Osteocyte (in vitro differentiated cells): ENCODE measurements around the gene LRIT2. TPM values are rescaled to one million over a fixed set of nuclear protein-coding genes. Genes with fewer than 3 reads are reported as not detected.

Experiments
- DNase-seq: peaks from one replicate; pipeline ENCODE4 v3.0.0; 2021; ENCODE audit warnings: mixed read lengths; ENCODE audit not compliant: unreplicated experiment; ENCODE audit errors: extremely low spot score
- H3K27ac Mint-ChIP-seq: one replicate; pipeline ENCODE4 v1.8.0; 2021; ENCODE audit warnings: mild to moderate bottlenecking, mixed read lengths; ENCODE audit not compliant: unreplicated experiment
- H3K27me3 Mint-ChIP-seq: one replicate; pipeline ENCODE4 v1.8.0; 2021; ENCODE audit warnings: mixed read lengths; ENCODE audit not compliant: unreplicated experiment
- H3K36me3 Mint-ChIP-seq: one replicate; pipeline ENCODE4 v1.8.0; 2021; ENCODE audit warnings: mixed read lengths; ENCODE audit not compliant: unreplicated experiment
- H3K4me1 Mint-ChIP-seq: one replicate; pipeline ENCODE4 v1.8.0; 2021; ENCODE audit warnings: mixed read lengths; ENCODE audit not compliant: unreplicated experiment
- H3K4me3 Mint-ChIP-seq: one replicate; pipeline ENCODE4 v1.8.0; 2021; ENCODE audit warnings: mild to moderate bottlenecking, moderate library complexity, mixed read lengths; ENCODE audit not compliant: unreplicated experiment
- H3K9me3 Mint-ChIP-seq: one replicate; pipeline ENCODE4 v1.8.0; 2021; ENCODE audit warnings: mixed read lengths; ENCODE audit not compliant: unreplicated experiment
- CTCF ChIP-seq: fragments of 200-600 bp; sonication (generic); IDR thresholded peaks from 2 replicates; pipeline ENCODE4 v1.5.0; 2021; ENCODE audit warnings: antibody characterized with exemption, mild to moderate bottlenecking, moderate library complexity
- total RNA-seq: library from RNA; stranded (reverse); gene quantifications from 2 replicates; pipeline ENCODE4 v1.2.1, GENCODE V29; 2021

The LRIT2 gene
- total RNA-seq, 1 donor from 2014 or later, result not detected

DNA sequence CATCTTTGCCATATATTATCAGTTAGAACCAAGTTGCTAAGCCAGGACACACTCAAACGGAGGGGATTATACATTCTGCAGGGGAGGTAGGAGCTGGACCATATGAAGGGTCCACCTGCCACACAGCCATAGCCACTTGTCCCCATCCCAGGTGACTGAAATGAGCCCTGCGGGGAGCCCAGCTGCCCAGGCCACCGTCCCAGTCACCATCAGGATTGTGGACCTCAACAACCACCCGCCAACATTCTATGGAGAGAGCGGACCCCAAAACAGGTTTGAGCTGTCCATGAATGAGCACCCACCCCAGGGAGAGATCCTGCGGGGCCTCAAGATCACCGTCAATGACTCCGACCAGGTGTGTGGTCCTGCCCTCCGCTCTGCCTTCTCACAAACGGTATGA, 17.3 kb downstream of the LRIT2 start:
- Mint-ChIP-seq H3K4me1 (no peaks in the 10 kb centered on the region), H3K36me3 (no peaks in the 10 kb centered on the region), H3K4me3 (no peak overlapping the region), H3K9me3 (no peaks in the 10 kb centered on the region), H3K27ac (no peak overlapping the region), H3K27me3 (peaks cover 12% of the 10 kb centered on the region)
- no peak for DNase-seq
- TF ChIP-seq CTCF, result no peak

DNA sequence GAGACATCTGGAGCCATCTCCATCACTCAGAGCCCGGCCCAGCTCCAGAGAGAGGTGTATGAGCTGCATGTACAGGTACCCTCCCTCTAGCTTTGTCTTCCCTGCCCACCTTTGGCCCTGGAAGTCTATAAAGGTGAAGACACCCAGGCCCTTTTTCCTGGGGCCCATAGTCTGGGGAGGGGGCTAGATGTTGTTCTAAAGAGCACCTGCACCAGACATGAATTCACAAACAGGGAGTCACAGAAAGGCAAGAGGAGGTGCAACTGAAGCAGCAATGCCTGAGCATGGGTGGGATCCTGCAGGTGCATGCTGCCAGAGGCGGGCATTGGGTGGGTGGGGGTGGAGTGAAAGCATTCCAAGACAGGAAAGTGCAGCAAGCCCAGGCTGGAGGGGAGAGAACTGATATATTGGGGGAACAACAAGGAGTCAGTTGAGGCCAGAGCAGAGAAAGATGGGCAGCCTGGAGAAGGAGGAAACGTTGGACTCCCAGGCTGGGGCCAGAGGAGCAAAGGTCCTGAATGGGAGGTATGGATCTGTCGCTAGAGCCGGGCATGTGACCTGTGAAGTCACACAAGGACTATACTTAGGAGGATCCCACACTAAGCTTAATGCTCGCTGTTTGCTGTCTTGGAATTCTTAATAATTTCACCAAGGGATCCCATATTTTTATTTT, 19.4 kb downstream of the LRIT2 start:
- no peak for DNase-seq
- no peak overlapping the region for H3K4me3 Mint-ChIP-seq
- H3K4me1 Mint-ChIP-seq, result no peaks in the 10 kb centered on the region
- no peaks in the 10 kb centered on the region for H3K36me3 Mint-ChIP-seq
- H3K27ac Mint-ChIP-seq, result no peak overlapping the region
- TF ChIP-seq CTCF, result no peak
- no peaks in the 10 kb centered on the region for H3K9me3 Mint-ChIP-seq
- peaks cover 12% of the 10 kb centered on the region for H3K27me3 Mint-ChIP-seq

DNA sequence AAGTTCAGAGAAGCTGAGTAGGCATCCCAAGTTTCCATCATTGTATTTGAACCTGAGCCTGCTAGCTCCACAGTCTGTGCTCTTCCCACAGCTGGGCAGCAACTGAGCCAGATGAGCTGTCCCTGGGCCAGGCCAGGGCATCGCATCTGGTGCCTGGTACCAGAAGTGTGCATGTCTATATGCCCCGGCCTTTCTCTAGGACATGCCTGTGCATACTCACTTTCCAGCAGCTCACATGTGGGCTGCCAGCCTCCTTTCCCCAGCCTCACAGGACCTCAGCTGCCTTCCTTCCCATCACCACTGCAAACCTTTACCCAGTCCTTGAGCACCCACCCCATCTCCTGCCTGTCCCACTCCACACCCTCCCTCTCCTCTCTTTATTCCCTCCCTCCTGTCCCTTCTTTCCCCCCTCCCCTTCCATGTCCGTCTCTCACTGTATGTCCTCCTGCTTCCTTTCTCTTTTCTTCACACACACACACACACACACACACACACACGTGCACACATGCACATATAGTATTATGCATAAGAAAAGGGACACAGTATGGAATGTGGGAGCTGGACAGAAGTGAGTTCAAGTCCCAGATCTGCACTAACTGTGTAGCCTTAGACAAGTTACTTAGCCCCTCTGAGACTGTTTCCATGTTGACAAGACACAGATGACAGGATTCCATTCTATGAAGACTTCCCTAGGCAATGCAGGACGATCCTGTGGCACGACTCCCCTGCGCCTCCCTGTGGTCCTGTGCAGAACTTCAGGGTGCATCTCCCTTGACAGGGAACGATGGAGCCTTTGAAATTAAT, 20.1 kb downstream of the LRIT2 start:
- H3K36me3 Mint-ChIP-seq, result no peaks in the 10 kb centered on the region
- no peak overlapping the region for H3K4me3 Mint-ChIP-seq
- TF ChIP-seq CTCF, result peak; percentile 55
- DNase-seq, result no peak
- peaks cover 15% of the 10 kb centered on the region for H3K27me3 Mint-ChIP-seq
- H3K4me1 Mint-ChIP-seq, result no peaks in the 10 kb centered on the region
- H3K9me3 Mint-ChIP-seq, result no peaks in the 10 kb centered on the region
- H3K27ac Mint-ChIP-seq, result no peak overlapping the region

DNA sequence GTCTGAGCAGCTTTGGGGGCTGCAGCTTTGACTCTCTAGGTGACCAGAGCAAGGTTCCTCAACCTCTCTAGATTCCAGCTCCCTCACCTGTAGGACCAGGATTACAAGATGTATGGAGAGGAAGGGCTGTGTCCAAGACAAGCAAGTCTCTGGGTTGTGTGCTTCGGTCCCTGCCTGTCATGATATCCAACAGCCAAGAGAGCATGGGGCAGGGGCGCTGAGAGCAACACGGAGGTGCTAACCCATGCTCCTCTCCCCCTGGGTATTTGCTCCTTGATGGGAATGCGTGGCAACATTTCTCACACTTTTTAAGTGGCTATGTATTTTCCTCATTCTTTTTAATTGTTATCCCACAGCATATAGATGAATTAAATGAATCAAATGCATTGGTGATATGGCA, 20.7 kb downstream of the LRIT2 start:
- Mint-ChIP-seq H3K27me3 (peaks cover 17% of the 10 kb centered on the region), H3K9me3 (no peaks in the 10 kb centered on the region), H3K4me3 (no peak overlapping the region), H3K27ac (no peak overlapping the region), H3K4me1 (no peaks in the 10 kb centered on the region), H3K36me3 (no peaks in the 10 kb centered on the region)
- no peak for DNase-seq
- no peak for TF ChIP-seq CTCF

DNA sequence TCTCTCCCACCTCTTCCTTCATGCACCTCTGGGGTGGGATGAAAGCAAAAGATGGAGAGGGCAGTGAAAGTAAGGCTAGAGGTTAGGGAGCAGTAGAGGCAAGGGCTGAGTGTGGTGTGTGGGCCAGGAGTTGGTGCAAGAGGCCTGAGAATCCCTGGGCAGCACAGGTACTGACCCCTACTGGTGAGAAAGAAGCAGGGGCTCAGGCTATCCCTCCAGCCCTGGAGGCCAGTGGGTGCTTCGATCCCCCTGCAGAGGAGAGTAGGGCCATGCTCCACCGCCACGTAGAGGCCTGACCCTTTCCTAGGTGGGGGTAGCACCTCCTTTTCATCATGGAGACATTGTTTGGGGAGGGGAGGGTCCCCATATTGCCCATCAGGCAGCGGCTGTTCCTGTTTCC, 21.2 kb downstream of the LRIT2 start:
- no peak for TF ChIP-seq CTCF
- no peaks in the 10 kb centered on the region for H3K36me3 Mint-ChIP-seq
- H3K4me1 Mint-ChIP-seq, result no peaks in the 10 kb centered on the region
- H3K4me3 Mint-ChIP-seq, result no peak overlapping the region
- DNase-seq, result no peak
- no peak overlapping the region for H3K27ac Mint-ChIP-seq
- H3K9me3 Mint-ChIP-seq, result no peaks in the 10 kb centered on the region
- H3K27me3 Mint-ChIP-seq, result peaks cover 17% of the 10 kb centered on the region
